HL-60 (cell line): ENCODE data around the gene ATL3.

ENCODE experiments used
- CTCF ChIP-seq: IDR thresholded peaks from one replicate; pipeline ENCODE4 v1.5.1; 2011; ENCODE audit warnings: low read length, control low read depth, inconsistent platforms; ENCODE audit not compliant: insufficient read depth
- GABPA ChIP-seq: IDR thresholded peaks from 2 replicates; pipeline ENCODE4 v1.6.1; 2012; ENCODE audit warnings: low read depth
- POLR2AphosphoS5 ChIP-seq: IDR thresholded peaks from 2 replicates; pipeline ENCODE4 v1.6.1; 2012; ENCODE audit warnings: low read depth
- REST ChIP-seq: IDR thresholded peaks from 2 replicates; pipeline ENCODE4 v1.6.1; 2012; ENCODE audit warnings: low read depth; ENCODE audit not compliant: insufficient replicate concordance

GRCh38 chr11:63686926-63687325 is 15.8 kb upstream of the ATL3 start:
- TF ChIP-seq CTCF (no peak), GABPA (no peak), POLR2AphosphoS5 (no peak), REST (no peak)
